Omental fat pad (tissue), 4 donors: ENCODE data around the gene KLC1. TPM values are rescaled to one million over a fixed set of nuclear protein-coding genes. Genes with fewer than 3 reads are reported as not detected.
"Not testable (repeated sequence)": the region's sequence is repeated elsewhere in the genome, so short reads cannot be mapped to it uniquely, and the experiment has no call there.

Experiments used
- ATAC-seq: fragments of 150-250 bp; one replicate; pipeline ENCODE4 v1.9.1; 2016; ENCODE audit warnings: mild to moderate bottlenecking, moderate library complexity; ENCODE audit not compliant: low FRiP score
- DNase-seq: peaks from one replicate; pipeline ENCODE4 v3.0.0-alpha.2; 2019; ENCODE audit warnings: low spot score
- CTCF ChIP-seq, 3 donors: fragments of 450-650 bp; IDR thresholded peaks; one replicate each; pipeline ENCODE4 v1.5.1; 2016 to 2017; ENCODE audit warnings: antibody characterized with exemption in 3 of 3, mild to moderate bottlenecking in 3 of 3, moderate library complexity in 2 of 3
- total RNA-seq, 4 donors: library from RNA; depleted of rRNA; stranded (reverse); fragments of >200 nt; gene quantifications; one replicate each; pipeline ENCODE4 v1.1.0, GENCODE V29; 2016

Gene KLC1
- total RNA-seq, 4 donors from 2014 or later, result 195 to 349 (median 289) TPM

GRCh38 chr14:103688441-103688840 is 59.4 kb downstream of the KLC1 start:
- DNase-seq (no peak), ATAC-seq (no peak)
- no peak for TF ChIP-seq CTCF (IDR thresholded peaks at IDR 0.05)

GRCh38 chr14:103688906-103689902 is 60.2 kb downstream of the KLC1 start:
- ATAC-seq, result no peak
- DNase-seq, result no peak
- TF ChIP-seq CTCF (IDR thresholded peaks at IDR 0.05), result no peak

- no peak for DNase-seq
- TF ChIP-seq CTCF (IDR thresholded peaks at IDR 0.05), result no peak
- ATAC-seq, result no peak
These were observed 61.3 kb downstream of the KLC1 start for GRCh38 chr14:103690332-103690731.

GRCh38 chr14:103691655-103692054 is 62.6 kb downstream of the KLC1 start:
- not testable (repeated sequence) for ATAC-seq

GRCh38 chr14:103692159-103692558 is 63.1 kb downstream of the KLC1 start:
- no peak for TF ChIP-seq CTCF (IDR thresholded peaks at IDR 0.05)
- no peak for DNase-seq
- ATAC-seq, result no peak

More at GRCh38 chr14:103691655-103692054, 62.6 kb downstream of the KLC1 start:
- DNase-seq, result not testable (repeated sequence)

- TF ChIP-seq CTCF (IDR thresholded peaks at IDR 0.05), result no peak
- ATAC-seq (no peak), DNase-seq (no peak)
These were observed 63.9 kb downstream of the KLC1 start for GRCh38 chr14:103692871-103693270.

GRCh38 chr14:103693515-103693914 is 64.5 kb downstream of the KLC1 start:
- no peak for TF ChIP-seq CTCF (IDR thresholded peaks at IDR 0.05)
- DNase-seq (no peak), ATAC-seq (peak; percentile 27)
